HG03175 (cell line): Measurements from ENCODE around the gene ADAMTS3.

Experiments
- ATAC-seq: cut with Tn5 transposase; IDR thresholded peaks from one replicate; pipeline ENCODE4 v1.9.1; 2021; ENCODE audit warnings: mild to moderate bottlenecking, moderate library complexity; ENCODE audit not compliant: unreplicated experiment

ADAMTS3 gene

DNA sequence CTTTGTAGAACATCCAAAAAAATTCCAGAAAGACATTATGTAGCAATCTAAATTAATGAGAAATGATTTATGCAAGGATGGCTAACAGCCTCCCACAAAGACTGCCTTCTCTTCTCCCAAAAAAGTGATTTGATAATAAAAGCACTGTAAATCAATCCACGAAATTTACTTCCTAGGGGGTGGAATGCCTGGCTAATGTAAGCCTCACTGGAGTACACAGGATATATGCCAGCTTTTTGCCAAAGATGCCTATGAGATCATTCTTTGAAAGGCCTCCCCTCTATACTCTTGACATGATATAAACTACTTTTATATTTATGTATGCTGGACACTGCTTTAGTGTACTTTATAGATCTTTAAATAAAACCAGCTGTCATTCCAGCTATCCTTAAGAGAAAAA, 211.1 kb downstream of the ADAMTS3 start:
- ATAC-seq: no peak

DNA sequence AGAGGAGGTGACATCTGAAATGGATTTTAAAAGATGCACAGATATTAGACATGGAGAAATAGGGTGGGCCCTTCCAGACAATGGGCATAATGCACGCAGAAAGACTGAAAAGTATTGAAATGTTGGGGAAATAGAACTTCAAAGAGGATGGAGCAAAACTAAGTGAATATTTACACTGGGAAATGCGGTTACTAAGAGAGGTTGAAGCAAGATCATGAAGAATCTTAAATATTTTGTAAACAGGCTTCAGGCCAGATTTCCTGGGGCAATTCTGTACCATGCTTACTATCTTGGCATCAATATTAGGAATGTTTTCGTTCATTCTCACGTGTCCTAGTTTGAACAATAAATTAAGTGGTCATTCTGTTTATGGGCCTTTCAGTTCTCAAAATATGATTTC, 216.3 kb downstream of the ADAMTS3 start:
- no peak for ATAC-seq

DNA sequence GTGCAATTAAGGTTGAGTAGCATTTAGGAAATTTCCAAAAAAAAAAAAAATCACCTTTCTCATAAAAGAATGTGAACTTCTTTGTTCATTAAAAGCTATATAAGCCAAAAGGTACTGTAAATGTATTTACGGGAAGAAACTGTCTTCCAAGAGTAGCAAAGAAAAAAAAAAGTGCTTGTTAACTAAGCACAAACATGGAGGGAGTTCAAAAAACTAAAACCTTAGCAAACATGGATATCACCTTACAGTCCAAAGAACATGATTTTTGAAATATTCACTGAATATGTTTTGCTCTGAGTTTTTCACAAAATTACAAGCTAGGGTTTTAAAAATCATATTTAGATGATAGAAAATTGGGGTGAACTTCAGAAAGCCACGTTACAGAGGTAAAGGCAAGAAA, 217.5 kb downstream of the ADAMTS3 start:
- ATAC-seq: no peak

DNA sequence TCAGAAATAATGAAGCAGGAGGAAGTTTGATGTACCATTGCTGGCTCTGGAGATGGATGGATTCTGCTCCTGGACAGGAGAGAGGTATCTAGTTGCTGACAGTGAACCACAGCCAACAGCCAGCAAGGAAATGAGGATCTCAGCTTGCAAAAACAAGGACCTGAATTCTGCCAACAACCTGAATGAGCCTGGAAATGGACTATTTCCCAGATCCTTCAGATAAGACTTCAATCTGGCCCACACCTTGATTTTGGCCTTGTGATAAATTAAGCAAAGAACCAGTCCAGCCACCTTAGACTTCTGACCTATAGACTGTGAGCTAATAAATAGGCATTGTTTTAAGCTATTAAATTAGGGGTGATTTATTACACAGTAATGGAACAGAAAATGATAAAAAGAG, 220.3 kb downstream of the ADAMTS3 start:
- ATAC-seq: no peak

DNA sequence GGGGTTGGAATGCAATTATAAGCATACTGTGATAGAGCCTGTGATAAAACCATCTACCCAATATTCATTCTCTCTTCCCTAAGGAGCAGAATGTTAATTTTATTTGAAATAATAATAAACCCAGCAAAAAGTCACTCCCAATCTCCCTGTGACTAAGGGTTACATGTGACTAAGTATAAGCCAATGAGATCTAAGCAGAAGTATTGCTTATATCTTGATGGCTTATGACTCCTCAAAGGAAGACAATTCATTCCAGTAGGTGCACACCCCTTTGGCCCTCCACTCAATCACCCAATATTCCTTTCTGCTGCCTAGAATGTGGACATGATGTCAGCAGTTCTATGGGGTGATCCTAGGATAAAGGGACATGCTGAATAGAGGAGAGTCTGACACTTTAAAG, 224.6 kb downstream of the ADAMTS3 start:
- no peak for ATAC-seq

DNA sequence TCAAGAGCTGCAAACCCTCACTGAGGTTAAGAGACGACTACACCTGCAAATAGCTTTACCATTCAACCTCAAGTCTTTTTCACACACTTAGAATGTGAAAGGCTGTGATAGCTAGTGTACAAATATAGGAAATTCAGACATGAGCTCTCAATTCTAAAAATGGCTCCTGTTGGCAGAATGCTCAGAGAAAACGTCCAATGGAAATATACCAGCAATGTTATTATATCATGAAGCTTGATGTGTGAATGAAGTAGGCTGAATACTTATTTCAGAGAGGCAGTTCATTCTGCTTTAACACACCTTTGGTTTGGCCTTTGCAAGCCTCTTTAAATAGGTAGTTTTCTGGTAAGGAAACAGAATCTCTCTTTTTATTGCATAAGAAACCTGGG, 227.6 kb downstream of the ADAMTS3 start:
- no peak for ATAC-seq

DNA sequence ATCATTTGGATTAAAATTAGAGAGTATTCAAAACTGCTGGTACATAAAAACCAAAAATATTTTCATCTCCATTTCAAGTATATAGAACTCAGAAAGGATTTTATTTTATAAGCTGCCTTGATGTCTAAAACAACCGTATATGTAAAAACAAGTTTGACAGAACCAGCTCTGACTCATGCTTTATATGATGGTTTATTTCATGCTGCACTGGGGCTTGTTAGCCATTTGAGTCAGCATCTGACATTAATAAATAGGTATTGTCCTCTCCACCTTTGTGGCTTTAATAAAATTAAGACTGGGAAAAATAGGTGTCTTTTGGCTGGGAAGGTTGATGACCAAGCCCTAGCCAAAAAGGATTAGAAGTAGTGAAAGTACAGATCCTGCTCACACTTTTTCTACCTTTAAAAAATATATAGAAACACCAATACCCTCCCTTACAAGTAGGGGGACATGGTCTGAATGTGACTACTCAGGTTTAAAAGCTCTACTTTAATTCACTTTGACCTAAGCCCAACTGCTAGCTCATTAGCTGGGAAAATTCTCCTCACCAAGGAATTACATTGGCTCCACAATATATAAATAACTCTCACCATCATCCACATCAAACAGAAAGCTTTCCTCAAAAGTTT, 228.1 kb downstream of the ADAMTS3 start:
- ATAC-seq: no peak

DNA sequence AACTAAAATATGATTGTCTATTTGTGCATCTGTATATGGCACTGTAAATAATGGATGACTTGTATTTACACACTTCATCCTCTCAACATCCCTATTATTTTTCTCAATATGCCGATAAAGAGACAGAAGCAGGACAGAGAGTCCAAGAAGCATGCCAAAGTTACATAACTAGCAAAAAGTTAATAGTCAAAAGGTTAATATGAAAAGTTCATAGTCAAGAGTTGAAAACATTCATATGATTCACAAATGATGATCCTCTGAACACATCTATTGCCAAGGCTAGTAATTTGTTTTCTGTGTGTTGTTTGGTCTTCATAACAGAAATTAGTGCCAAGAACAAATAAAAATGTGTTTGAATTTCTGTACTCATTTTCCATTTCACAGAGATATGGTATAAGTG, 231.0 kb downstream of the ADAMTS3 start:
- ATAC-seq: no peak

DNA sequence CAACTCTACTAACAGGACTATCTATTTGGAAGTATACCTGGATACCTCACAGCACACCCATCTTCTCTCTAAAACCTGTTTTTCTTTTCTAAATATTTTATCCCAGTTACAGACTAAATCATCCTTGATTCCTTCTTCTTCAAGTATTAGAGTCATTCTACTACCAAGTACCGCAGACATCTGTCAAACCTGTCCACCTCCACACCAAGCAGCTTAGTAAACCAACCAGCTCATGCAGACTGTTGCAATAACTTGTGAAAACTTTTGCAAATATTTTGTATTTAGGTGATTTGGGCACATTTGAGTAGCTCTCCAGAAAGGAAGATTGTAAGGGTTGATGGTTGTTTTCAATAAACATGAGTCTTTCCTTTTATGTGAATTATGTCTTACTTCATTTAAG, 238.6 kb downstream of the ADAMTS3 start:
- no peak for ATAC-seq

DNA sequence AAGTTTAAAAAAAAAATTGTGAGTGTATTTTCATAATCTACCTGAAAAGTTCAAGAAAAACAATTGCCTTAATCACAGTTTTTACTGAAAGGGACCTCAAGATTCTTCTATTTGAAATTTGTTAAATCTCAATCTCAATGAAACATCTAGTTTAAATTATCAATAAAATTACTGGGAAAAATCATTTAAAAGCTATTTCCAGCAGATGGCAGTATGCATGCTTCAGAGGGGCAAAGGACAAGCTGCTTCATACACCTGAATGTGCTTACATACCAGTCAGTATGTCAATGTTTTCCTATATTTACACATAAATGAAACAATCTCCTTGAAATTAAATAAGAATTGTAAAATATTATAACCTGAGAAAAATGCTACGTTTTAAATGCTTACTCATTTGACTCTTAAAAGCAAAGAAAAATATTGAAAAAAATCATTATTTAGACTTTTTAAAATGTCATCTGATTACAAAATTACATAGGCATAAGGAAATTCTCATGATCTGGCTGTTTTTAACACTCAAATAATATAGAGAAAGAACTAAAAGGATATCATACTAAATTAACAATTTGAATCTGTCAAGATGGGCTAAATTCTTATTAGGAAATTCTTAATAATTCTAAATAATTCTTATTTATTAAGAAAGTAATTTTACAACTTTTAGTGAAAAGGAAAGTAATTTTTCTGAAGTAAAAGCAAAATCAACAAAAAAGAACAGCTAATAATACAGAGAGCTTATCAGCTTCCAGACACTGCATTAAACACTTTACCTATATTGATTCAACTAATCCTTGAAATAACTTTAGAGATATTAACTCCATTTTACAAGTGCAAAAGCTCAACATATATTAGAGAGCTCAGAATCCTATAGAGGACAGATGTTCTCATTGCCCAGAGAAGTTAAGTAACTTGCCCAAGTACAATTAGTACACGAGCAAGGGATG, 242.1 kb downstream of the ADAMTS3 start:
- no peak for ATAC-seq

DNA sequence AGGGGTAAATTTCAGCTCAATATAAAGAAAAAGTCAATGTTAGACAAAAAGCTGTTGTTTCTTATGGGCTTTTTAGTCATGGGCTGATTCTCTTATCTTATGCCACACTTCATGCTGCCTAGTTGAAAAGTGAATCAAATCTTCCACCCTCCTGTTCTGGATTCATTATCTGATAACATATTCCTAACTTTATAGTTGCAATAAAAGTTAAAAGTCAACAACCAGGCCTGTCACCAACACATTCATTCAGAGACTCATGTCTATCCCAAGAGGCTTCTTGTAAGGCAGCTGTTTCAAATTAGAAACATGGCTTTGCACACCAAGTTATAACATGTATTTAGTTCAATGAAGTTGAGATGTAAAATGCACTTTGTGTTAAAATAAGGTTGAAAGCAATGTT, 243.8 kb downstream of the ADAMTS3 start:
- no peak for ATAC-seq

DNA sequence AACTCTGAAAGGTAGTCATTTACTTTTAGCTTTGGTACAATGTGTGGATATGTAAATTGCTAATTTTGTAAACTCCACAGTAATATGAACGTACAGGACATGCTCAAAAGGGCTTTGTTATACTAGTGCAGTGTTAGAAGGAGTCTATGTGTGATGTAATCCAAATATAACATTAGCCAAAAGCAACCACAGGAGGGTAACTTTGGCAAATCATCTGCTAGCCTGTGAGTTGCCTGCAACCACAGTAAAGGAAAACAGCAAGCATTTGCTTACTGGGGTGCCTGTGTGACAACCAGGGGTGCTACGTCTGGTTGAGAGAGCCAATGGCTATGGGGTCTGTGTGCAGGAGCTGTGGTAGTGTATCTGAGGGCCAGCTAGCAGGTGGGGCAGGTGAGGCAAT, 245.8 kb downstream of the ADAMTS3 start:
- ATAC-seq: no peak

DNA sequence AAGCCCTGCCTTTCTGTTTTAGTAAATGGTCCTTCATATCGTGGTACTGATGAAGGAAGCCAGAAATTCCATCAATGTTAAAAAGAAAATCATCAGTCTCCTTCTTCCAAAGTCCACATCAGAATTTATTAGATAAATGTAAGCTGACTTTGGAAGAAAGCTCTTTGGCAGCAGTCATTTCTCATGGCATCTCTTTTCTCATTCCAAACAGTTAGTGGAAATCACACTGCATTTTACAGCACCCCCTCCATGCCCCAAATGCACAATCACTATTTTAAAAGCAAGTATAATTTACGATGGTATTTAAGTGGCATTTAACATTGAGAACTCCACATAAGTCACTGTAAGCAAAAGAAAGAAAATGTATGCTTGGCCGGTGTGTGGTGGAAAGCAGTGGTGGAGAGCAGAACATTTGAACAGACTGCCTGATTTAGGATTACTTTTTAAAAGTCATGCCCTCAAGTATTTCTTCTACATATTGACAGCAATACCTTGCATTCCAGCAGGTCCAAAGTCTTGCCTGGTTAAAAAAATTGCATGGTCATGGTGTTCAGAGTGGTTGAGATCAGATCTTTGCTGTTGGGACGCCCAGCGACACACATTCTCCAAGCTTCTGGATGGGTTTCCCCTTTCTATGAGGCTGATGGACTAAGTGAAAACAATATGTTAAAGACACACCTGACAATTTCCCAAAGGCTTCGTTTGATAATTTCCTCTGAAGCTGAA, 248.6 kb downstream of the ADAMTS3 start:
- ATAC-seq: no peak

DNA sequence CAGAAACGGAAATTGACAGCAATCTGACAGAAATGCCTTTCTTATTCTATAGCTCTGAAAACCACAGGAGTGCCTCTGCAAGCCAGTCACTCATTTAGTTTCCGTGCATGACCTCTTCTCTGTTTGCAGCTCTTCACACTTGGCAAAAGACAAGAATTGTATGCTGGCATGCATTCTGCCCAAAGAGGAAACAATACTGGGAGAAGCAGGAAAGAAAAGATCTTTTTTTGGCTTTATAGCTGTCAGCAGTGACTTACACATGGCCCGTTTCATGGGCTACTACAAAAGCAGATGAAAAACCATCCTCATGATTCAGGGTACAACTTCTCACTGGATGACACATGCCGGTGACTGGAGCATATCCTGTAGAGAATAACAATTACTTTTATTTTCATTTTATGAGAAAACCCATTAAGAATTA, 249.4 kb downstream of the ADAMTS3 start:
- ATAC-seq: no peak

DNA sequence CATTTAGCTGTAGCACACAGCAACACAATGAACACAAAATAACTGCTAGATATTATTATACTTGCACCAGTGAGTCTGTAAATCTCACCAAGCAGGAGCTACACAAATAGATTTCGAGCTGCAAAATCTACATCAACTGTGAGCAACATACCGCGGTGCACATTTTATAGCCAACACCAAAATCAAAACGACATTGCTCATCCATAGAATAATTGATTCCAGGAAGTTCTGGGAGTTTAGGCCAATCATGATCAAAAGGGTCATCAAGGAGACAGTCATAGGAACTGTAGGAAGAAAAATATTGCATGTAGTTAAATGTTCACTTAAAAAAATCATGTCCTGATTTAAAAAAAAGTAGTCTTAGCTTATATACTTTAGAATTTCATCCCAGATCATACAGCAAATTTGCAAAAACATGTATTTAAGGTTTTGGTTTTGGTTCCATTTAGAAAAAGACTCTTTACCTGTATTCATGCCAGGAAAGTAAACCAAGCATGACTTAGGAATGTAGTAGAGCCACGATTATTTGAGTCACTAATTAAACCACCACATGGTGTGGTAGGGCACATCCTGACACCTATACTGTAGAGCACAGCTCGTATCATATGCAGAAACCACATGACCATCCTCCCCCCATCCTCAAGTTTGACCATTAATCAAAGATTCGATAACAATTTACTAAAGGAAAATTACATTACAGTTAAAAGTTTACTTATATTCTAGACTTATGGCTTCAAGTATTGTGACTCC, 250.4 kb downstream of the ADAMTS3 start:
- no peak for ATAC-seq

DNA sequence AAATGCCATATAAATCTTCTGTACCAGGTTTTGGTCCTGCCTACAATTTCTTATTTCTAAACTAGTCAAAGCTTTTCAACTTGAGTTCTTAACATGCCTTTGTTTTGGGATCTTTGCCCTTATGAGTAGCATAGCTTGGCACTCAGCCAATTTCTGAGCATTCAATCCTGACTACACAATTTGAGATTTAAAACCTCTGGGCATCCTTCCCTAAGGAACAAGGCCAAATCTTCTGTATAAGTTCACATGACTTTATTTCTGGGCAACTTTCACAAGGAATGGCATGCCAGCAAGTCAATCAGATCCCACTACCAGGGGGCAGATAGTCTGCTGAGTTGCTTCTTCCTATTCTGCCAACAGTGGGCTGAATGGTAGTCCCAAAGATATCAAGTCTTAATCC, 254.2 kb downstream of the ADAMTS3 start:
- ATAC-seq: no peak

DNA sequence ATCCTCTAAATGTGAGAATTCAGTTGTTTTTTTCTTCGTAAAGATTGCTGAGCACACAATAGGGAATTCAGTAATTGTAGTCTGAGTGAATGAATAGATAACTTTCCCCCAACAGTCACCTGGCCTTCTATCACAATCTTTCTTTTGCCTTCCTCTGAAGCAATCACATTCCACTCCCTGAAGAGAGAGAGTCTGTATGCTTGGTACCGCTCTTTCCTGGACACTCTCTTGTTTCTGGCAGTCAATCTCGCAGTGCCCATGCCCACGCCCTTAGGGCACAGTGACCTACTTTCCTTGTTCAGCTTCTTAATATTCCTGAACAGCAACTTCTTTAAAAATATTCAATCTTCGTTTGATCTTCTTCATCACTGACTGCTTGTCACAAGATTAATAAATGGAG, 255.9 kb downstream of the ADAMTS3 start:
- no peak for ATAC-seq

DNA sequence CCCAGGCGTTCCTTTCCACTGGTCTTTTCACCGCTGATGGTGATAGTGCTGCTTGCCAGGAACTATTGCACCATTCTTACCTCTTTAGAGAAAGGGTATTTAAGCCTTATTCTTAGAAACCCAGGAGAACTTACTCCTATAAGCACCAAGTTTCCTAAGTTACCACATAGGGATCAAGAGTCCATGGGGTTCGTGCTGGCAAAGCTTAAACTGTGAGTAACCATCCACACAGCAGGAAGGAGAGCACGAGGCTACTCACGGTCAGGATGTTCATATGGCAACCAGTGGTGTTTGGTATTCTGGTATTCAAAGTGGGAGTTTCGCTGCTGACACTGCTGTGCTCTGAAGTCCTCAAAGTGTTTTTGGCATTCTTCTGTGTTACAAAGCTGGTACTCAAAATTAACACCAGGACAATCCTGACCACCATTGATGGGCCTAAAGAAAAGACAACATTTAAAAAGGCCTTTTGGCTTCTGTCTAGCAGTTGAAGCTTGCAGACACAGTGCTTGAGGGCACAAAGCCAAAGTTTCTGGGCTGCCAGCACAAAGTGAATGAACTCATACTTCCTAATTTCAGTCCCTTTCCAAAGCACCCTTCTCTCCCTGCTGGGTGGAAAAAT, 256.9 kb downstream of the ADAMTS3 start:
- ATAC-seq: no peak

DNA sequence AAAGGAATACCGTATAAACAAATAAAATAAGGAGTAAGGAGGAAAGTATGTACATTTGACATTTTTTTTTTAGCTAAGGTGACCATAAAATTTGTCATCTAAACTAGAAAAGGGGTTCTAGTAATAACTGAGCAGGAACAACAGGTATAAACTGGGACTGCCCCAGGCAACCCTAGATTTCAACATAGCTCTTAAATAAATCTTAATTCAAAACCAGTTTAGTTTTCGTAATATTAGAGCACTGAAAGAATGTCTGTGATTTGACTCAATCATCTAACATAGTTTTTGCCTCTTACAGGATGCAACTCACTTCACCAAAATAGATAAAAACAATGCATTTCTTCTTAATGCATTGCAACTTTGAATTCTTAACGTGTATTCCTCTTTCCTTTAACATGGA, 257.7 kb downstream of the ADAMTS3 start:
- ATAC-seq: no peak

DNA sequence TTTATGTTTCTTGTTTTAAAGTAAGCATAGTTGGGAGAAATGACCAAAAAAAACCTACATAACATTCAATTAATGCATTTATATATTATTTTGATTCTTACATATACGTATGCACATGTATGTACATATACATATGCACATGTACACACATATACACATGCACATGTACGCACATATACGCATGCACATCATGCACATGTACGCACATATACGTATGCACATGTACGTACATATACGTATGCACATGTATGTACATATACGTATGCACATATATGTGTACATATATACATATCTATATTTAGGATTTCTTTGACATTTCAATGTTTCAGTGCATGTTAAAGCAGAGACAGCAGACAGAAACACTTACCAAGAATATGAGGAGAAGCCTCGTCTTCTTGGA, 263.4 kb downstream of the ADAMTS3 start:
- no peak for ATAC-seq

DNA sequence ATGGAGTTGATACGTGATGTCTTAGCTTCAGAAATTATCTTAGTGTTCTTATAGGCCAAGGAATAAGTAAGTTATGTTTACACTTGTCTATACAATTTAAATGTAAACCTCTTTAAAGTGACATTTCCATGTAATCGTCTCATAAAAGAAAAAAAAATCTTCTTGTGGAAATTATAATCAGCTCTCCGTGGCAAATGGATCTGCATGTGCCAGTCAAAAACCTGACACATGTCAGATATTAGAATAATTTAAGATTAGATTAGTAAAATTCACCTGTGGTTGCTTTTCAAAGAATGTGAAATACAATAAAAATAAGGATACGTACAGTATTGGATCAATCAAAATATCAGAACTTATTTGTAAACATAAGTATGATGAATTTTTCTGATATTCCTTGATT, 263.9 kb downstream of the ADAMTS3 start:
- no peak for ATAC-seq
